ENCODE data around the gene DCST1. TPM values are rescaled to one million over a fixed set of nuclear protein-coding genes. Genes with fewer than 3 reads are reported as not detected.

DCST1 gene
- total RNA-seq, 1 experiment from 2014 or later, result 0.15 TPM

DNA sequence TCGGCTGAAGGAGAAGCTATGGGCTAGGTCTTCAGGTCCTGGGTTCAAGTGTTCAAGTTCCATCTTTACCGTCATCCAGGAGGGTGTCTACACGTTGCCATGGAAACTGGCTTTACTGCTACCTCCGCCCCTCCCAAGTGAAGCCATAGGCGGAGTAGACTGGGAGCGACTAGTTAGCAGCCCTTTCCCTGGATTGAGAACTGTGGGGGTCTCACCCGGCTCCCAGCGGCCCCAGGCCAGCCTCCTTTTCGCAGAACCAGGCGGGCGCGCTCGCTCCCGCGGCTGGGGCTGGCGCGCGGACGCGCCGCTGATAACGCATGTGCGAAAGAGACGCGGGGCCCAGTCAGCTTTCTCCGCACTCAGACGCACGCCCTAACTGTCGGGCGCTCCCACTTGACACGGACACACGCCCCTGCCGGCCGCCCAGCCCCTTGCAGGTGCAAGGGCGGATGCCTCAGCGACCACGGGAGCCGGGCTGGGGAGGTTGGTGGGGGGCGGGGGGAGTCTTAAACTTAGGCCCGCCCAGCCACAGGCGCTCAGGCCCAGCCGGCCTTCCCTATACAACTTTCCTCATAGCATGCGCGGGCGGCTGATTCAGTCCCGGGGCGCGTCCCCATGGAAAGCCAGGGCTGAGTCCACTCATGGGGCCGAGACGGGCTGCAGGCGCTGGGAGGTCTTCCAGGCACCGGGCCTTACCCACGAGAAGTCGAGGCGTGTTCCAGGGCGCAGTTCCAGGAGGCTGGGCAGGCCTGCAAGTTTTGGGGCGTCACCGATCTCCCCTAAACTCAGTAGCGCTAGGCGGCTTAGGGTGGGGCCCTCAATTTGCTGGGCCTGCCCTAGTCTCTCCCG lies 37.3 kb downstream of the DCST1 start (continued):
- TF ChIP-seq, protein P1, sequence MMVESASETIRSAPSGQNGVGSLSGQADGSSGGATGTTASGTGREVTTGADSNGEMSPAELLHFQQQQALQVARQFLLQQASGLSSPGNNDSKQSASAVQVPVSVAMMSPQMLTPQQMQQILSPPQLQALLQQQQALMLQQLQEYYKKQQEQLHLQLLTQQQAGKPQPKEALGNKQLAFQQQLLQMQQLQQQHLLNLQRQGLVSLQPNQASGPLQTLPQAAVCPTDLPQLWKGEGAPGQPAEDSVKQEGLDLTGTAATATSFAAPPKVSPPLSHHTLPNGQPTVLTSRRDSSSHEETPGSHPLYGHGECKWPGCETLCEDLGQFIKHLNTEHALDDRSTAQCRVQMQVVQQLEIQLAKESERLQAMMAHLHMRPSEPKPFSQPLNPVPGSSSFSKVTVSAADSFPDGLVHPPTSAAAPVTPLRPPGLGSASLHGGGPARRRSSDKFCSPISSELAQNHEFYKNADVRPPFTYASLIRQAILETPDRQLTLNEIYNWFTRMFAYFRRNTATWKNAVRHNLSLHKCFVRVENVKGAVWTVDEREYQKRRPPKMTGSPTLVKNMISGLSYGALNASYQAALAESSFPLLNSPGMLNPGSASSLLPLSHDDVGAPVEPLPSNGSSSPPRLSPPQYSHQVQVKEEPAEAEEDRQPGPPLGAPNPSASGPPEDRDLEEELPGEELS (CRISPR knock-in tag; IDR thresholded peaks at IDR 0.05), result no peak
- TF ChIP-seq SMAD4 (CRISPR knock-in tag; IDR thresholded peaks at IDR 0.05), result no peak
- TF ChIP-seq SP1 (CRISPR knock-in tag; conservative IDR thresholded peaks at IDR 0.05), result no peak
- no peak for TF ChIP-seq ZNF423 (CRISPR knock-in tag; IDR thresholded peaks at IDR 0.05)
- TF ChIP-seq, protein P2, sequence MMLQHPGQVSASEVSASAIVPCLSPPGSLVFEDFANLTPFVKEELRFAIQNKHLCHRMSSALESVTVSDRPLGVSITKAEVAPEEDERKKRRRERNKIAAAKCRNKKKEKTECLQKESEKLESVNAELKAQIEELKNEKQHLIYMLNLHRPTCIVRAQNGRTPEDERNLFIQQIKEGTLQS (CRISPR knock-in tag; conservative IDR thresholded peaks at IDR 0.05), result no peak
- no peak for TF ChIP-seq JUN (CRISPR knock-in tag; IDR thresholded peaks at IDR 0.05)
- TF ChIP-seq, protein P3, sequence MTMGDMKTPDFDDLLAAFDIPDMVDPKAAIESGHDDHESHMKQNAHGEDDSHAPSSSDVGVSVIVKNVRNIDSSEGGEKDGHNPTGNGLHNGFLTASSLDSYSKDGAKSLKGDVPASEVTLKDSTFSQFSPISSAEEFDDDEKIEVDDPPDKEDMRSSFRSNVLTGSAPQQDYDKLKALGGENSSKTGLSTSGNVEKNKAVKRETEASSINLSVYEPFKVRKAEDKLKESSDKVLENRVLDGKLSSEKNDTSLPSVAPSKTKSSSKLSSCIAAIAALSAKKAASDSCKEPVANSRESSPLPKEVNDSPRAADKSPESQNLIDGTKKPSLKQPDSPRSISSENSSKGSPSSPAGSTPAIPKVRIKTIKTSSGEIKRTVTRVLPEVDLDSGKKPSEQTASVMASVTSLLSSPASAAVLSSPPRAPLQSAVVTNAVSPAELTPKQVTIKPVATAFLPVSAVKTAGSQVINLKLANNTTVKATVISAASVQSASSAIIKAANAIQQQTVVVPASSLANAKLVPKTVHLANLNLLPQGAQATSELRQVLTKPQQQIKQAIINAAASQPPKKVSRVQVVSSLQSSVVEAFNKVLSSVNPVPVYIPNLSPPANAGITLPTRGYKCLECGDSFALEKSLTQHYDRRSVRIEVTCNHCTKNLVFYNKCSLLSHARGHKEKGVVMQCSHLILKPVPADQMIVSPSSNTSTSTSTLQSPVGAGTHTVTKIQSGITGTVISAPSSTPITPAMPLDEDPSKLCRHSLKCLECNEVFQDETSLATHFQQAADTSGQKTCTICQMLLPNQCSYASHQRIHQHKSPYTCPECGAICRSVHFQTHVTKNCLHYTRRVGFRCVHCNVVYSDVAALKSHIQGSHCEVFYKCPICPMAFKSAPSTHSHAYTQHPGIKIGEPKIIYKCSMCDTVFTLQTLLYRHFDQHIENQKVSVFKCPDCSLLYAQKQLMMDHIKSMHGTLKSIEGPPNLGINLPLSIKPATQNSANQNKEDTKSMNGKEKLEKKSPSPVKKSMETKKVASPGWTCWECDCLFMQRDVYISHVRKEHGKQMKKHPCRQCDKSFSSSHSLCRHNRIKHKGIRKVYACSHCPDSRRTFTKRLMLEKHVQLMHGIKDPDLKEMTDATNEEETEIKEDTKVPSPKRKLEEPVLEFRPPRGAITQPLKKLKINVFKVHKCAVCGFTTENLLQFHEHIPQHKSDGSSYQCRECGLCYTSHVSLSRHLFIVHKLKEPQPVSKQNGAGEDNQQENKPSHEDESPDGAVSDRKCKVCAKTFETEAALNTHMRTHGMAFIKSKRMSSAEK (CRISPR knock-in tag; IDR thresholded peaks at IDR 0.05; ENCODE audit: borderline replicate concordance), result no peak
- TF ChIP-seq ZNF416 (CRISPR knock-in tag; IDR thresholded peaks at IDR 0.05), result peak; percentile 12; the same call in 1 of the 2 replicates
- no peak for TF ChIP-seq ELF4 (CRISPR knock-in tag; IDR thresholded peaks at IDR 0.05; ENCODE audit: low read depth)
- TF ChIP-seq, protein P4, sequence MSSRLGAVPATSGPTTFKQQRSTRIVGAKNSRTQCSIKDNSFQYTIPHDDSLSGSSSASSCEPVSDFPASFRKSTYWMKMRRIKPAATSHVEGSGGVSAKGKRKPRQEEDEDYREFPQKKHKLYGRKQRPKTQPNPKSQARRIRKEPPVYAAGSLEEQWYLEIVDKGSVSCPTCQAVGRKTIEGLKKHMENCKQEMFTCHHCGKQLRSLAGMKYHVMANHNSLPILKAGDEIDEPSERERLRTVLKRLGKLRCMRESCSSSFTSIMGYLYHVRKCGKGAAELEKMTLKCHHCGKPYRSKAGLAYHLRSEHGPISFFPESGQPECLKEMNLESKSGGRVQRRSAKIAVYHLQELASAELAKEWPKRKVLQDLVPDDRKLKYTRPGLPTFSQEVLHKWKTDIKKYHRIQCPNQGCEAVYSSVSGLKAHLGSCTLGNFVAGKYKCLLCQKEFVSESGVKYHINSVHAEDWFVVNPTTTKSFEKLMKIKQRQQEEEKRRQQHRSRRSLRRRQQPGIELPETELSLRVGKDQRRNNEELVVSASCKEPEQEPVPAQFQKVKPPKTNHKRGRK (CRISPR knock-in tag; IDR thresholded peaks at IDR 0.05; ENCODE audit: borderline replicate concordance), result no peak
- no peak for TF ChIP-seq KAT7 (CRISPR knock-in tag; IDR thresholded peaks at IDR 0.05; ENCODE audit: borderline replicate concordance)
- TF ChIP-seq, protein P5, sequence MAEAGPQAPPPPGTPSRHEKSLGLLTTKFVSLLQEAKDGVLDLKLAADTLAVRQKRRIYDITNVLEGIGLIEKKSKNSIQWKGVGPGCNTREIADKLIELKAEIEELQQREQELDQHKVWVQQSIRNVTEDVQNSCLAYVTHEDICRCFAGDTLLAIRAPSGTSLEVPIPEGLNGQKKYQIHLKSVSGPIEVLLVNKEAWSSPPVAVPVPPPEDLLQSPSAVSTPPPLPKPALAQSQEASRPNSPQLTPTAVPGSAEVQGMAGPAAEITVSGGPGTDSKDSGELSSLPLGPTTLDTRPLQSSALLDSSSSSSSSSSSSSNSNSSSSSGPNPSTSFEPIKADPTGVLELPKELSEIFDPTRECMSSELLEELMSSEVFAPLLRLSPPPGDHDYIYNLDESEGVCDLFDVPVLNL (CRISPR knock-in tag; IDR thresholded peaks at IDR 0.05; ENCODE audit: borderline replicate concordance, low read depth), result no peak
- TF ChIP-seq, protein P6, sequence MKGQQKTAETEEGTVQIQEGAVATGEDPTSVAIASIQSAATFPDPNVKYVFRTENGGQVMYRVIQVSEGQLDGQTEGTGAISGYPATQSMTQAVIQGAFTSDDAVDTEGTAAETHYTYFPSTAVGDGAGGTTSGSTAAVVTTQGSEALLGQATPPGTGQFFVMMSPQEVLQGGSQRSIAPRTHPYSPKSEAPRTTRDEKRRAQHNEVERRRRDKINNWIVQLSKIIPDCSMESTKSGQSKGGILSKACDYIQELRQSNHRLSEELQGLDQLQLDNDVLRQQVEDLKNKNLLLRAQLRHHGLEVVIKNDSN (CRISPR knock-in tag; IDR thresholded peaks at IDR 0.05), result no peak; the same call in 1 of the 2 replicates
- TF ChIP-seq, protein P7, sequence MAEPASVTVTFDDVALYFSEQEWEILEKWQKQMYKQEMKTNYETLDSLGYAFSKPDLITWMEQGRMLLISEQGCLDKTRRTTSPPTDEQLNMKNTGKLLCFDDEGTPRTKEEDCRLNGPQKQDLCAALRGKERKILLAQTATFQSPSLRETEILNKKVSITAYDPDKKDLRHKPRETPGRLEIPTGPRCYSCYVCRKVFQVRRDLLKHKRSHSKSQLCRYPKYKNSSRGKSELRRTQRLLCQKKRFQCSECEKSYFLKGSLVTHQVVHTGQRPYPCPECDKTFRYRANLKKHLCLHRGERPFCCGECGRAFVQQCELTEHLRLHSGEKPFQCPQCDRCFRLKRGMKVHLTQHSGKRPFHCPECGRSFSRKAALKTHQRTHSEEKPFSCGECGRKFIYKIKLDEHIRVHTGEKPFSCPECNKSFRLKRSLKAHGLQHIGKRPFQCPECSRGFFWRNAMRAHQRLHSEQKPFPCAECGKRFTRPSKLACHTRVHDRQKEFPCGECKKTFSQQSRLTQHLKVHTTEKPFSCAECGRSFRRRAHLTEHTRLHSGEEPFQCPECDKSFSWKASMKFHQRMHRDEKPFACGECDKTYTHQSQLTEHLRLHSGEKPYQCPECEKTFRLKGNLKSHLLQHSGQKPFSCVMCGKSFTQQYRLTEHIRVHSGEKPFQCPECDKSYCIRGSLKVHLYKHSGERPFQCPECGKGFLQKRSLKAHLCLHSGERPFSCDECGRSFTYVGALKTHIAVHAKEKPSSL (CRISPR knock-in tag; conservative IDR thresholded peaks at IDR 0.05), result no peak
- peak; percentile 71; the same call in 1 of the 2 replicates for TF ChIP-seq ZNF138 (CRISPR knock-in tag; conservative IDR thresholded peaks at IDR 0.05)
- TF ChIP-seq, protein P8, sequence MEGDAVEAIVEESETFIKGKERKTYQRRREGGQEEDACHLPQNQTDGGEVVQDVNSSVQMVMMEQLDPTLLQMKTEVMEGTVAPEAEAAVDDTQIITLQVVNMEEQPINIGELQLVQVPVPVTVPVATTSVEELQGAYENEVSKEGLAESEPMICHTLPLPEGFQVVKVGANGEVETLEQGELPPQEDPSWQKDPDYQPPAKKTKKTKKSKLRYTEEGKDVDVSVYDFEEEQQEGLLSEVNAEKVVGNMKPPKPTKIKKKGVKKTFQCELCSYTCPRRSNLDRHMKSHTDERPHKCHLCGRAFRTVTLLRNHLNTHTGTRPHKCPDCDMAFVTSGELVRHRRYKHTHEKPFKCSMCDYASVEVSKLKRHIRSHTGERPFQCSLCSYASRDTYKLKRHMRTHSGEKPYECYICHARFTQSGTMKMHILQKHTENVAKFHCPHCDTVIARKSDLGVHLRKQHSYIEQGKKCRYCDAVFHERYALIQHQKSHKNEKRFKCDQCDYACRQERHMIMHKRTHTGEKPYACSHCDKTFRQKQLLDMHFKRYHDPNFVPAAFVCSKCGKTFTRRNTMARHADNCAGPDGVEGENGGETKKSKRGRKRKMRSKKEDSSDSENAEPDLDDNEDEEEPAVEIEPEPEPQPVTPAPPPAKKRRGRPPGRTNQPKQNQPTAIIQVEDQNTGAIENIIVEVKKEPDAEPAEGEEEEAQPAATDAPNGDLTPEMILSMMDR (IDR thresholded peaks at IDR 0.05), result peak; percentile 52; the same call in 1 of the 2 replicates
